Loucy (cell line): ENCODE measurements around the gene LMBR1.

Experiments used
- H2AFZ ChIP-seq: fragments of 200-600 bp; sonication (generic); 2 replicates; pipeline ENCODE4 v1.6.0; 2016; ENCODE audit warnings: antibody characterized with exemption, mild to moderate bottlenecking, low read length, moderate library complexity
- H3F3A ChIP-seq: fragments of 200-600 bp; 2 replicates; pipeline ENCODE4 v1.6.0; 2016; ENCODE audit warnings: antibody characterized with exemption, low read depth, mild to moderate bottlenecking
- H3K27me3 ChIP-seq: fragments of 200-600 bp; sonication (generic); 2 replicates; pipeline ENCODE4 v1.6.1; 2014; ENCODE audit warnings: low read length, mild to moderate bottlenecking; ENCODE audit not compliant: insufficient read depth, poor library complexity, severe bottlenecking
- H3K36me3 ChIP-seq: fragments of 200-600 bp; sonication (generic); 2 replicates; pipeline ENCODE4 v1.6.1; 2016; ENCODE audit warnings: low read length; ENCODE audit not compliant: insufficient read depth
- H3K4me1 ChIP-seq: fragments of 200-600 bp; sonication (generic); 2 replicates; pipeline ENCODE4 v1.5.1; 2014; ENCODE audit warnings: low read length, mild to moderate bottlenecking; ENCODE audit not compliant: insufficient read depth, poor library complexity, severe bottlenecking
- H3K4me2 ChIP-seq: fragments of 200-600 bp; sonication (generic); 2 replicates; pipeline ENCODE4 v1.6.0; 2014; ENCODE audit warnings: antibody characterized with exemption, low read length, low read depth, mild to moderate bottlenecking; ENCODE audit not compliant: poor library complexity, severe bottlenecking
- H3K4me3 ChIP-seq: fragments of 200-600 bp; sonication (generic); 2 replicates; pipeline ENCODE4 v1.5.1; 2014; ENCODE audit warnings: low read length, mild to moderate bottlenecking, mixed read lengths; ENCODE audit not compliant: poor library complexity, severe bottlenecking
- H3K79me2 ChIP-seq: fragments of 200-600 bp; sonication (generic); 2 replicates; pipeline ENCODE4 v1.6.1; 2014; ENCODE audit warnings: low read length; ENCODE audit not compliant: insufficient read depth
- H3K9ac ChIP-seq: fragments of 200-600 bp; sonication (generic); 2 replicates; pipeline ENCODE4 v1.6.0; 2014; ENCODE audit warnings: mild to moderate bottlenecking, low read depth, low read length, moderate library complexity; ENCODE audit not compliant: poor library complexity, severe bottlenecking
- H3K9me2 ChIP-seq: fragments of 200-600 bp; sonication (generic); replicated peaks from 2 replicates; pipeline ENCODE4 v1.6.1; 2016; ENCODE audit warnings: low read depth, low read length, mixed read lengths
- H3K9me3 ChIP-seq: fragments of 200-600 bp; sonication (generic); 2 replicates; pipeline ENCODE4 v1.6.1; 2014; ENCODE audit warnings: mild to moderate bottlenecking, antibody characterized with exemption, low read length, low read depth; ENCODE audit not compliant: insufficient read depth
- H4K20me1 ChIP-seq: fragments of 200-600 bp; sonication (generic); 2 replicates; pipeline ENCODE4 v1.6.0; 2014; ENCODE audit warnings: antibody characterized with exemption, low read length, mild to moderate bottlenecking; ENCODE audit not compliant: insufficient read depth, poor library complexity, severe bottlenecking
- CTCF ChIP-seq: fragments of 200-600 bp; sonication (generic); conservative IDR thresholded peaks from 2 replicates; pipeline ENCODE4 v1.5.1; 2014; ENCODE audit warnings: mild to moderate bottlenecking, antibody characterized with exemption, low read length
- EZH2phosphoT487 ChIP-seq: fragments of 200-600 bp; IDR thresholded peaks from 2 replicates; pipeline ENCODE4 v1.6.1; 2018; ENCODE audit warnings: antibody characterized with exemption, mild to moderate bottlenecking, moderate library complexity, borderline replicate concordance

Gene LMBR1

DNA sequence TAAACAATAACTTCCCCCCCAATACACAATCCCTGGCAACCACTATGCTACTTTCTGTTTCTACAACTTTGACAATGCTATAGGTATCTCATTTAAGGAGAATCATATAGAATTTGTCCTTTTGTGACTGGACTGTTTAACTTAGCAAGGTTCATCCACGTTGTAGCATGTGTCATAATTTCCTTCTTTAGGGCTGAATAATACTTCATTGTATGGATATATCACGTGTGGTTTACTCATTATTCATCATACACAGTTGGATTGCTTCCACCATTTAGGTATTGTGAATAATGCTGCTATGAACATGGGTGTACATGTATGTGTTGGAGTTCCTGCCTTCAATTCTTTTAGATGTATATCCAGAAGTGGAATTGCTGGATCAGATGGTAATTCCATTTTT is 111.0 kb downstream of the LMBR1 start:
- TF ChIP-seq CTCF (no peak), EZH2phosphoT487 (no peak)
- Histone ChIP-seq H3F3A (peaks cover 5% of the 10 kb centered on the region; the same call in 1 of the 2 replicates), H3K4me3 (no peak overlapping the region), H3K9me3 (no peaks in the 10 kb centered on the region), H3K36me3 (peaks cover 3% of the 10 kb centered on the region; the same call in 1 of the 2 replicates), H2AFZ (no peak overlapping the region), H3K79me2 (no peaks in the 10 kb centered on the region), H3K9ac (no peak overlapping the region), H3K27me3 (no peaks in the 10 kb centered on the region), H3K4me2 (no peak overlapping the region), H3K9me2 (no peaks in the 10 kb centered on the region), H3K4me1 (peaks cover 36% of the 10 kb centered on the region), H4K20me1 (no peaks in the 10 kb centered on the region)

DNA sequence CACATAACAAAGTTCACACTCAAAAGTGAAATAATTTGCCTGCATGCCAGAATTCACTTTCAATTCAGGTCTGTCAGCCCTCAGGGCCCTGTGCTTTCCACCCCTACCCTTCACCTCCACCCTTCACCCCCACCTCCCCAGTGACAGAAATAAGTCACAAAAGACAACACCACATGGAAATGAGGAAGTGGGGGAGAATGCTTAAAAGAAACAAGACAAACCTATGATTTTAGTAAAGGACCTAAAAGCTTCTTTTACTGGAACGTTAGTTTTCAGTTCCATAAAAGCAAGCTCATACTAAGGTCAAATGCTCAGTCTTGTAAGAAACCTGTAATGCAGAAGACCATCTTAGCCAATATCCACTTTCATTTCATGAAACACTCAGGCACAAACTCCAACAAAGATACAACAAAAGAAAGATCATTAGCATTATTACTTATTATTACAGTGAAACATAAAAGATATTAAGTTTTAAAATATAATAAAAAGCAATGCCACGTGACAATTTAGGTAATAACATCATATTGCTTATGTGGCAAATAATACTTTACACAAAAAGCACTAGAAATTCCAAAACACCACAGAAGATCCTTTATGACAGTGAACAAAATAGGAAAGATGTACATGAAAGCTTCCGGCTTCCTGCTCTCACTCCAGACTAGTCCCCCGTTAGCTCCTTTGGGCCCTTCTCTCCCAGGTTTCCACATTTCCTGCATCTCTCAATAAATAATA is 112.1 kb downstream of the LMBR1 start:
- Histone ChIP-seq H4K20me1 (no peaks in the 10 kb centered on the region), H3K27me3 (no peaks in the 10 kb centered on the region), H3K4me1 (peaks cover 43% of the 10 kb centered on the region), H3K4me3 (no peak overlapping the region), H3K36me3 (peaks cover 3% of the 10 kb centered on the region; the same call in 1 of the 2 replicates), H3K9ac (no peak overlapping the region), H3F3A (peaks cover 5% of the 10 kb centered on the region; the same call in 1 of the 2 replicates), H3K4me2 (peak overlapping the region; percentile 13), H3K79me2 (no peaks in the 10 kb centered on the region), H3K9me2 (no peaks in the 10 kb centered on the region), H2AFZ (no peak overlapping the region), H3K9me3 (no peaks in the 10 kb centered on the region)
- no peak for TF ChIP-seq EZH2phosphoT487
- no peak for TF ChIP-seq CTCF

- Histone ChIP-seq H3K9me3 (no peaks in the 10 kb centered on the region), H3K4me3 (no peak overlapping the region), H3K9ac (no peak overlapping the region), H3K9me2 (no peaks in the 10 kb centered on the region), H3F3A (peaks cover 5% of the 10 kb centered on the region; the same call in 1 of the 2 replicates), H2AFZ (no peak overlapping the region), H4K20me1 (no peaks in the 10 kb centered on the region), H3K79me2 (no peaks in the 10 kb centered on the region), H3K36me3 (peaks cover 3% of the 10 kb centered on the region; the same call in 1 of the 2 replicates), H3K4me1 (peaks cover 48% of the 10 kb centered on the region), H3K4me2 (no peak overlapping the region), H3K27me3 (no peaks in the 10 kb centered on the region)
- TF ChIP-seq EZH2phosphoT487 (no peak), CTCF (no peak)
Measured at GRCh38 chr7:156778668-156779067, 114.3 kb downstream of the LMBR1 start.
